Measurements from ENCODE around the gene COMTD1.

GRCh38 chr10:75207857-75208144 lies 28.0 kb downstream of the COMTD1 start:
- TF ChIP-seq CTCF (IDR thresholded peaks at IDR 0.05 in 8 of 11, conservative IDR thresholded peaks at IDR 0.05 in 3 of 11) (no peak), POLR2A (IDR thresholded peaks at IDR 0.05) (no peak), POLR2AphosphoS5 (IDR thresholded peaks at IDR 0.05) (no peak)

All from spleen (tissue), 7 donors.